ENCODE data around the gene FAM168A.
"Not testable (repeated sequence)": the region's sequence is repeated elsewhere in the genome, so short reads cannot be mapped to it uniquely, and the experiment has no call there.

FAM168A gene

GRCh38 chr11:73578592-73579185 is 19.2 kb downstream of the FAM168A start:
- ChIA-PET POLR2A (ENCODE audit: low non-redundant PET) (no interaction called here), CTCF (no interaction called here)
- no peak for DNase-seq (ENCODE audit: low spot score)
- H3K27ac ChIP-seq, result no peak overlapping the region
- TF ChIP-seq CTCF (conservative IDR thresholded peaks at IDR 0.05; ENCODE audit: low read depth), result no peak

- CTCF ChIA-PET, result no interaction called here
- DNase-seq (ENCODE audit: low spot score), result no peak
- POLR2A ChIA-PET (ENCODE audit: low non-redundant PET), result no interaction called here
- TF ChIP-seq CTCF (conservative IDR thresholded peaks at IDR 0.05; ENCODE audit: low read depth), result no peak
- no peak overlapping the region for H3K27ac ChIP-seq
Measured at GRCh38 chr11:73577496-73577917, 20.4 kb downstream of the FAM168A start.

GRCh38 chr11:73576185-73576614 is 21.7 kb downstream of the FAM168A start:
- POLR2A ChIA-PET (ENCODE audit: low non-redundant PET), result no interaction called here
- TF ChIP-seq CTCF (conservative IDR thresholded peaks at IDR 0.05; ENCODE audit: low read depth), result no peak
- CTCF ChIA-PET, result no interaction called here
- H3K27ac ChIP-seq, result no peak overlapping the region
- no peak for DNase-seq (ENCODE audit: low spot score)

GRCh38 chr11:73571982-73572381 is 25.9 kb downstream of the FAM168A start:
- POLR2A ChIA-PET (ENCODE audit: low non-redundant PET); CTCF ChIA-PET; DNase-seq (ENCODE audit: low spot score): not testable (repeated sequence)
- peak overlapping the region; percentile 78 for H3K27ac ChIP-seq

GRCh38 chr11:73570415-73571114 is 27.3 kb downstream of the FAM168A start:
- H3K27ac ChIP-seq, result peak overlapping the region; percentile 78
- POLR2A ChIA-PET (ENCODE audit: low non-redundant PET), result no interaction called here
- TF ChIP-seq CTCF (conservative IDR thresholded peaks at IDR 0.05; ENCODE audit: low read depth), result no peak
- CTCF ChIA-PET, result interaction anchor here (0.6 kb wide), 1 partner anchor 122 kb away, joined by 3 read pairs; no protein-coding TSS in a partner anchor
- peak; percentile 37 for DNase-seq (ENCODE audit: low spot score)

- no peak for TF ChIP-seq CTCF (conservative IDR thresholded peaks at IDR 0.05; ENCODE audit: low read depth)
- CTCF ChIA-PET, result no interaction called here
- no peak for DNase-seq (ENCODE audit: low spot score)
- POLR2A ChIA-PET (ENCODE audit: low non-redundant PET), result no interaction called here
- H3K27ac ChIP-seq, result no peak overlapping the region
Measured at GRCh38 chr11:73566977-73567755, 30.7 kb downstream of the FAM168A start.
